Neural cell (in vitro differentiated cells): ENCODE measurements around the gene LRSAM1. TPM values are rescaled to one million over a fixed set of nuclear protein-coding genes. Genes with fewer than 3 reads are reported as not detected.
A peak's percentile ranks its signal among the peaks of the same experiment; 100 is the strongest.

Source experiments
- H2AFZ ChIP-seq: fragments of 200-600, 300-800 bp; sonication (generic), shearing (Covaris generic); 2 replicates; pipeline ENCODE4 v1.6.0; 2014; ENCODE audit warnings: low read depth, mild to moderate bottlenecking, antibody characterized with exemption, low read length, moderate library complexity
- H3F3A ChIP-seq: fragments of 200-600 bp; shearing (Covaris generic); 2 replicates; pipeline ENCODE4 v1.6.1; 2016; ENCODE audit warnings: mild to moderate bottlenecking, moderate library complexity, mixed read lengths, antibody characterized with exemption, low read length; ENCODE audit not compliant: insufficient read depth, poor library complexity, severe bottlenecking
- H3K27ac ChIP-seq: fragments of 200-600, 300-800 bp; sonication (generic), shearing (Covaris generic); 2 replicates; pipeline ENCODE4 v1.5.1; 2014; ENCODE audit warnings: mild to moderate bottlenecking, low read length, moderate library complexity
- H3K27me3 ChIP-seq: fragments of 300-800, 200-600 bp; sonication (generic), shearing (Covaris generic); 2 replicates; pipeline ENCODE4 v1.6.0; 2014; ENCODE audit warnings: mild to moderate bottlenecking, low read depth, low read length, moderate library complexity; ENCODE audit not compliant: insufficient read depth
- H3K36me3 ChIP-seq: fragments of 300-800, 200-600 bp; sonication (generic), shearing (Covaris generic); 2 replicates; pipeline ENCODE4 v1.5.1; 2014; ENCODE audit warnings: mild to moderate bottlenecking, antibody characterized with exemption, low read length, moderate library complexity; ENCODE audit not compliant: insufficient read depth
- H3K4me2 ChIP-seq: fragments of 300-800, 200-600 bp; sonication (generic), shearing (Covaris generic); 2 replicates; pipeline ENCODE4 v1.6.0; 2014; ENCODE audit warnings: mild to moderate bottlenecking, low read length
- H3K4me3 ChIP-seq: fragments of 300-800, 200-600 bp; sonication (generic), shearing (Covaris generic); 2 replicates; pipeline ENCODE4 v1.5.1; 2014; ENCODE audit warnings: mild to moderate bottlenecking, low read length, moderate library complexity
- H3K79me2 ChIP-seq: fragments of 200-600 bp; shearing (Covaris generic); replicated peaks from 2 replicates; pipeline ENCODE4 v1.6.0; 2014; ENCODE audit warnings: mild to moderate bottlenecking, low read length, moderate library complexity; ENCODE audit not compliant: insufficient read depth
- H3K9ac ChIP-seq: fragments of 300-800, 200-600 bp; sonication (generic), shearing (Covaris generic); 2 replicates; pipeline ENCODE4 v1.6.1; 2016; ENCODE audit warnings: mild to moderate bottlenecking, low read length, mixed read lengths
- H3K9me2 ChIP-seq: fragments of 200-600 bp; shearing (Covaris generic); 2 replicates; pipeline ENCODE4 v1.6.1; 2016; ENCODE audit warnings: mild to moderate bottlenecking, low read length, mixed read lengths; ENCODE audit not compliant: insufficient read depth
- H3K9me3 ChIP-seq: fragments of 200-600, 300-800 bp; sonication (generic), shearing (Covaris generic); 2 replicates; pipeline ENCODE4 v1.6.1; 2016; ENCODE audit warnings: mild to moderate bottlenecking, mixed run types, low read length, moderate library complexity, mixed read lengths
- H4K20me1 ChIP-seq: fragments of 200-600 bp; shearing (Covaris generic); 2 replicates; pipeline ENCODE4 v1.6.1; 2016; ENCODE audit warnings: mild to moderate bottlenecking, mixed run types; ENCODE audit not compliant: insufficient read depth
- CTCF ChIP-seq: fragments of 450-650 bp; IDR thresholded peaks from 2 replicates; pipeline ENCODE4 v1.5.1; 2014; ENCODE audit warnings: antibody characterized with exemption, mild to moderate bottlenecking, moderate library complexity; ENCODE audit not compliant: poor library complexity, severe bottlenecking
- EP300 ChIP-seq: fragments of 450-650 bp; conservative IDR thresholded peaks from 2 replicates; pipeline ENCODE4 v1.6.1; 2014; ENCODE audit warnings: antibody characterized with exemption, mild to moderate bottlenecking, moderate library complexity; ENCODE audit not compliant: poor library complexity, severe bottlenecking
- EZH2 ChIP-seq: fragments of 200-600, 300-800 bp; shearing (Covaris generic), sonication (generic); IDR thresholded peaks from 2 replicates; pipeline ENCODE4 v1.6.1; 2014; ENCODE audit warnings: antibody characterized with exemption, low read length, borderline replicate concordance, mild to moderate bottlenecking; ENCODE audit not compliant: insufficient read depth, poor library complexity, severe bottlenecking
- MXI1 ChIP-seq: fragments of 450-650 bp; conservative IDR thresholded peaks from 2 replicates; pipeline ENCODE4 v1.6.1; 2014; ENCODE audit warnings: antibody characterized with exemption, mild to moderate bottlenecking; ENCODE audit not compliant: poor library complexity, severe bottlenecking
- POLR2AphosphoS5 ChIP-seq: IDR thresholded peaks from 2 replicates; pipeline ENCODE4 v1.6.1; 2012
- RAD21 ChIP-seq: fragments of 450-650 bp; conservative IDR thresholded peaks from 2 replicates; pipeline ENCODE4 v1.6.1; 2014; ENCODE audit warnings: antibody characterized with exemption, mild to moderate bottlenecking, moderate library complexity
- REST ChIP-seq: IDR thresholded peaks from 2 replicates; pipeline ENCODE4 v1.6.1; 2012; ENCODE audit warnings: borderline replicate concordance
- SMC3 ChIP-seq: fragments of 450-650 bp; conservative IDR thresholded peaks from 2 replicates; pipeline ENCODE4 v1.6.1; 2014; ENCODE audit warnings: antibody characterized with exemption, mild to moderate bottlenecking, moderate library complexity; ENCODE audit not compliant: poor library complexity
- TAF1 ChIP-seq: IDR thresholded peaks from 2 replicates; pipeline ENCODE4 v1.6.1; 2012; ENCODE audit warnings: low read depth
- polyA plus RNA-seq: library from polyadenylated mRNA; depleted of rRNA; stranded (reverse); fragments of >200 nt; gene quantifications from 2 replicates; pipeline ENCODE4 v1.2.3, GENCODE V29; 2014

The LRSAM1 gene
- polyA plus RNA-seq, 1 donor from 2014 or later, result 21.6 TPM

GRCh38 chr9:127503379-127503921 lies 52.1 kb downstream of the LRSAM1 start:
- no peak overlapping the region for H3K9ac ChIP-seq
- no peaks in the 10 kb centered on the region for H4K20me1 ChIP-seq
- H3F3A ChIP-seq, result no peaks in the 10 kb centered on the region
- no peak overlapping the region for H2AFZ ChIP-seq
- H3K27me3 ChIP-seq, result no peaks in the 10 kb centered on the region
- H3K79me2 ChIP-seq, result no peaks in the 10 kb centered on the region
- no peaks in the 10 kb centered on the region for H3K9me2 ChIP-seq
- no peaks in the 10 kb centered on the region for H3K36me3 ChIP-seq
- TF ChIP-seq SMC3 (no peak), MXI1 (no peak), EZH2 (no peak), CTCF (no peak), POLR2AphosphoS5 (no peak), RAD21 (no peak), REST (no peak), EP300 (no peak), TAF1 (no peak)
- H3K4me3 ChIP-seq, result no peak overlapping the region
- no peak overlapping the region for H3K27ac ChIP-seq
- H3K9me3 ChIP-seq, result no peaks in the 10 kb centered on the region
- H3K4me2 ChIP-seq, result no peak overlapping the region

- Histone ChIP-seq H3K9me2 (no peaks in the 10 kb centered on the region), H3K4me2 (no peak overlapping the region), H3K27me3 (no peaks in the 10 kb centered on the region), H3K27ac (no peak overlapping the region), H3F3A (no peaks in the 10 kb centered on the region), H3K79me2 (no peaks in the 10 kb centered on the region), H2AFZ (no peak overlapping the region), H3K36me3 (no peaks in the 10 kb centered on the region), H3K4me3 (no peak overlapping the region), H3K9ac (no peak overlapping the region), H3K9me3 (no peaks in the 10 kb centered on the region), H4K20me1 (no peaks in the 10 kb centered on the region)
- TF ChIP-seq MXI1 (no peak), RAD21 (peak; percentile 65), EZH2 (no peak), SMC3 (peak; percentile 68), EP300 (no peak), REST (no peak), POLR2AphosphoS5 (no peak), CTCF (peak; percentile 64), TAF1 (no peak)
These were observed 52.9 kb downstream of the LRSAM1 start for GRCh38 chr9:127503947-127504886.
